ENCODE data around the gene RIMBP2.

DNA sequence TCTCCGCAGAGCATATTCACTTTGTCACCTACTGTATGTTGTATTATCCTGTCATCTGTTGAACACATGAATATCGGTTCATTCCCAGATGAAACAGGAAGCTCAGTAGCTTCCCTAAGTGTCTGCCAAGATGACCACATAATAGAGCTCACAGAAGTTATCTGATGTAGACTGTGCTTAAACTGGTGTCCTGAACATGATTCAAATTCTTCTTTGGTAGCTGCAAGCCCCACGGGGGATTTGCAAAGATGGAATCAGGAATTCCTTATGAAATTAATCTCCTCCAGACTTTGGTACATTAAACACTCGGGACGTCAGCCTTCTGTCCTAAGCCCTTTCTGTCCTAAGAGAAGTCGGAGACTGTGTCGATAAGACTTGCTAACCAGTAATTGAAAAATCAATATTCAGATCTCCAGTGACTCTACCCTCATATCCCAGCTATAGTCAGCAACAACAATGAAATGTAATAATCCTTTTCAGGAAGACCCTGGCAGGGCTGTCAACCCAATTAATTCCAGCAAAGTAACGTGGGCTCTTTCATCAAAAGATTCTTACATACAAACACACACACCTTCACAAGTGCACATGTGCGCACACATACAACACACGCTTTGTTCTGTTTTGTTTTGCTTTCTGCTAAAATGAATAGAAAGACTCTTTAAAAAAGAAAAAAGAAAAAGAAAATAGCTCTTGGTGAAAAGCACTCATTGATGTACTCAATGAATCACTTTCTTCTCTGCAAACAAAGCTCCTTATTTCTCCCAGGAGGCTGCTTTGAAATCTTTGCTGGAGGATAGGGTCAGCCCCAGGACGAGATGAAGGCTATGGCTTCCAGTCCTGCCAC, 127.2 kb downstream of the RIMBP2 start:
- TF ChIP-seq EZH2phosphoT487 (IDR thresholded peaks at IDR 0.05; ENCODE audit: low read length) = no peak
- TF ChIP-seq, protein P1, sequence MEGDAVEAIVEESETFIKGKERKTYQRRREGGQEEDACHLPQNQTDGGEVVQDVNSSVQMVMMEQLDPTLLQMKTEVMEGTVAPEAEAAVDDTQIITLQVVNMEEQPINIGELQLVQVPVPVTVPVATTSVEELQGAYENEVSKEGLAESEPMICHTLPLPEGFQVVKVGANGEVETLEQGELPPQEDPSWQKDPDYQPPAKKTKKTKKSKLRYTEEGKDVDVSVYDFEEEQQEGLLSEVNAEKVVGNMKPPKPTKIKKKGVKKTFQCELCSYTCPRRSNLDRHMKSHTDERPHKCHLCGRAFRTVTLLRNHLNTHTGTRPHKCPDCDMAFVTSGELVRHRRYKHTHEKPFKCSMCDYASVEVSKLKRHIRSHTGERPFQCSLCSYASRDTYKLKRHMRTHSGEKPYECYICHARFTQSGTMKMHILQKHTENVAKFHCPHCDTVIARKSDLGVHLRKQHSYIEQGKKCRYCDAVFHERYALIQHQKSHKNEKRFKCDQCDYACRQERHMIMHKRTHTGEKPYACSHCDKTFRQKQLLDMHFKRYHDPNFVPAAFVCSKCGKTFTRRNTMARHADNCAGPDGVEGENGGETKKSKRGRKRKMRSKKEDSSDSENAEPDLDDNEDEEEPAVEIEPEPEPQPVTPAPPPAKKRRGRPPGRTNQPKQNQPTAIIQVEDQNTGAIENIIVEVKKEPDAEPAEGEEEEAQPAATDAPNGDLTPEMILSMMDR (IDR thresholded peaks at IDR 0.05; ENCODE audit: low read length) = no peak
